Measurements from ENCODE around the gene MARS2.
"Not testable (repeated sequence)": the region's sequence is repeated elsewhere in the genome, so short reads cannot be mapped to it uniquely, and the experiment has no call there.

DNA sequence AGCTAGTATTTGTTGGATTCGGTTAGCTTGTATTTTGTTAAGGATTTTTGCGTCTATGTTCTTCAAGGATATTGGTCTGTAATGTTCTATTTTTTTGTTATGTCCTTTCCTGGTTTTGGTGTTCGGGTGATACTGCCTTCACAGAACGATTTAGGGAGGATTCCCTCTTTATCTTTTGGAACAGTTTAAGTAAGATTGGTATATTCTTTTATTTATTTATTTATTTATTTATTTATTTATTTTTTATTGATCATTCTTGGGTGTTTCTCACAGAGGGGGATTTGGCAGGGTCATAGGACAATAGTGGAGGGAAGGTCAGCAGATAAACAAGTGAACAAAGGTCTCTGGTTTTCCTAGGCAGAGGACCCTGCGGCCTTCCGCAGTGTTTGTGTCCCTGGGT, 10.0 kb upstream of the MARS2 start:
- not testable (repeated sequence) for TF ChIP-seq FOXM1 (IDR thresholded peaks at IDR 0.05; ENCODE audit: borderline replicate concordance); SP1 (IDR thresholded peaks at IDR 0.05); HDGF (IDR thresholded peaks at IDR 0.05; ENCODE audit: borderline replicate concordance); FOXK2 (IDR thresholded peaks at IDR 0.05); NFRKB (IDR thresholded peaks at IDR 0.05); ELF4 (IDR thresholded peaks at IDR 0.05); ZNF384 (IDR thresholded peaks at IDR 0.05); TARDBP (IDR thresholded peaks at IDR 0.05); CTBP1 (IDR thresholded peaks at IDR 0.05; ENCODE audit: borderline replicate concordance); BHLHE40 (IDR thresholded peaks at IDR 0.05; ENCODE audit: borderline replicate concordance)
- TF ChIP-seq, protein P1, sequence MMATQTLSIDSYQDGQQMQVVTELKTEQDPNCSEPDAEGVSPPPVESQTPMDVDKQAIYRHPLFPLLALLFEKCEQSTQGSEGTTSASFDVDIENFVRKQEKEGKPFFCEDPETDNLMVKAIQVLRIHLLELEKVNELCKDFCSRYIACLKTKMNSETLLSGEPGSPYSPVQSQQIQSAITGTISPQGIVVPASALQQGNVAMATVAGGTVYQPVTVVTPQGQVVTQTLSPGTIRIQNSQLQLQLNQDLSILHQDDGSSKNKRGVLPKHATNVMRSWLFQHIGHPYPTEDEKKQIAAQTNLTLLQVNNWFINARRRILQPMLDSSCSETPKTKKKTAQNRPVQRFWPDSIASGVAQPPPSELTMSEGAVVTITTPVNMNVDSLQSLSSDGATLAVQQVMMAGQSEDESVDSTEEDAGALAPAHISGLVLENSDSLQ (IDR thresholded peaks at IDR 0.05) = not testable (repeated sequence)
